ENCODE results near the gene NUDT14.

The NUDT14 gene

DNA sequence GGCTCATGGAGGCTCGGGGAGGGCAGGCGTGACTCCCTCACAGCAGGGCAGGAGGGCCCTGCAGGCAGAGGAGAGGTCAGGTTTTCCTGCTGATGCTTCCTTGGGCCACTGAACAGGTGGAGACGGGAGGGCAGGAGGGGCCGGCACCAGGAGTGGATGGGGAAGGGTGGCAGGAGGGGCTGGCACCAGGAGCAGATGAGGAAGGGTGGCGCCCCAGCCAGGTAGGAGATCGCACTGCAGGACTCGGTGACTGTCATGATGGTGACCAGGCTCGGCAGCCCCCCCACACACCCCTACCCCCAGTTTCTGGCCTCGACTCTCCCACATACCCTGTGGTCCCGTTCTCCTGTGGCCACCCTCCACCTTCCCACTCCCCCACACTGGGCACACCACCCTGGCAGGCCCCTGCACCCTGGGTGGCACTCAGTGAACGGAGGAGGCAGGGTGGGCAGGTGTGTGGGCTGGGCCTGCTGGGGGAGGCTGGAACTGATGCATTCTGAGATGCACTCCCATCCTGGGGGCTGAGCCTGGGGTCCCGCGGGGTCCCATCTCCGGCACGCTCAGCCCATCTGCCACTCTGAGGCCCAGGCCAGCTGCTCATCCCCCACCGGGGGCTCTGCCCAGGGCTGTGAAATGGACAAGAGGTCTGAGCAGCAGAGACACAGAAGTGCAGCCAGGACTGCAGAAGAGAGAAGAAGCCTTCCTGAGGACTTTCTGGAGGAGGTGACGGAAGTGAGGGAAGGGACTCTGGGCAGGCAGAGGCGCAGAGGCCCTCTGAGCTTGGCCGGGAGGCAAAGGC is 2.8 kb downstream of the NUDT14 start:
- no peak for TF ChIP-seq CTCF (conservative IDR thresholded peaks at IDR 0.05; ENCODE audit: low read depth, low read length)
- no peak for DNase-seq (ENCODE audit: low read depth)
- no peak overlapping the region for H3K4me3 ChIP-seq (ENCODE audit: low read depth, low read length)

DNA sequence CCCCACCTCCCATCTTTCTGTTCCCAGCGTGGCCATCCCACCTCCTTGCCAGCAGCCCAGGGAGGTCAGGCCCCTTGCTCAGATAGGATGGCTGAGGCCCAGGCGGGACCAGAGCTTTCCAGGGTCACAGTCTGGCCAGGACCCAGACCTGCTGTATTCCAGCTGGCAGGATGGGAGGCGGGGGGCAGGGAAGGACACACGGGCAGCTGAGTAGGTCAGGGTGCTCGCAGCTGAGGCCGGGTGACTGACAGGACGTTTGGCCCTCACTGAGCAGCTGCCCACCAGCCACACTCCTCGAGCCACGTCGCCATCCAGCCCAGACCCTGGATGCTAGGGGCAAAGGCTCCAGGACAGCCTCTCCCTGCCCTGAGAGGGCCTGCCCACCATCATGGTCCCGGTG is 4.0 kb downstream of the NUDT14 start:
- no peak for DNase-seq (ENCODE audit: low read depth)
- TF ChIP-seq CTCF (conservative IDR thresholded peaks at IDR 0.05; ENCODE audit: low read depth, low read length) = no peak
- no peak overlapping the region for H3K4me3 ChIP-seq (ENCODE audit: low read depth, low read length)

- DNase-seq (ENCODE audit: low read depth) = no peak
- TF ChIP-seq CTCF (conservative IDR thresholded peaks at IDR 0.05; ENCODE audit: low read depth, low read length) = no peak
- H3K4me3 ChIP-seq (ENCODE audit: low read depth, low read length) = no peak overlapping the region
These were observed 4.6 kb downstream of the NUDT14 start for GRCh38 chr14:105176513-105176912.

GRCh38 chr14:105173901-105174894 is 6.9 kb downstream of the NUDT14 start:
- TF ChIP-seq CTCF (conservative IDR thresholded peaks at IDR 0.05; ENCODE audit: low read depth, low read length) = no peak
- DNase-seq (ENCODE audit: low read depth) = no peak
- H3K4me3 ChIP-seq (ENCODE audit: low read depth, low read length) = no peak overlapping the region

DNA sequence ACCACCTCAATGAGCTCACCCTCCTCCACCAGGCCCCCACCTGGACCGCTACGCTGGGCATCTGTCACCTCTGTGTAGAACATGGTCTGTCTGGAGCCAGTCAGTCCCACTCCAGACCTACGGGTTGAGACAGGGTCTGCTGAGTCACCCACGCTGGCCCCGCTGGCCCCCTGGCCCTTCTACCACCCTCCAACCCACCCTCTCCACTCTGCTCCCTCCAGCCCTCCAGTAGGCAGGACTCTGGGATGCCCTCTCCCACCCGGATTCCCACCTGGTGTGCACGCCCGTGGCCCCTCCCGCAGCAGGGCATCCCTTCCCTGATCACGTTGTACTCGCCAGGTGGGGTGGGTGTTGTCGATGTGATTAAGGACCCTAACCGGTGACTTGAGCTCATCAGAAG is 8.0 kb downstream of the NUDT14 start:
- H3K4me3 ChIP-seq (ENCODE audit: low read depth, low read length) = no peak overlapping the region
- TF ChIP-seq CTCF (conservative IDR thresholded peaks at IDR 0.05; ENCODE audit: low read depth, low read length) = no peak
- DNase-seq (ENCODE audit: low read depth) = no peak

DNA sequence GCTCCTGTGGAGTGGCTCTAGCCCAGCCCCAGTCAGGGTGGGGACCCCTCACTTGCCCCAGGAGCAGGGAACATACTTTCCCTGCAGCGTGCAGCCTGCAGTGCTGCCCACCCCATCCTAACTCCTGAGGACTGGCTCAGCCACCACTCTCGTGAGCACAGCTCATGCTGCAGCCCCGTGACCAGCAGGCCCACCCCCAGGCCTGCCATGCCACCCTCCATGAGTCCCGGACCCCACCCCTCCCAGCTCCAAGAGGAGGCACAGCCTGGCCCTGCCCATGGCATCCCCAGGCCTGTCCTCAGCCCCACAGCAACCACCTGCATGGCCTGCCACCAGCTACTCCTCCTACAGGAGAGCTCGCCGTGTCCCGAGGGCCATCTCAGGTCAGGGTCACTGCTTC is 8.6 kb downstream of the NUDT14 start:
- H3K4me3 ChIP-seq (ENCODE audit: low read depth, low read length) = no peak overlapping the region
- no peak for TF ChIP-seq CTCF (conservative IDR thresholded peaks at IDR 0.05; ENCODE audit: low read depth, low read length)
- no peak for DNase-seq (ENCODE audit: low read depth)
